ENCODE measurements around the gene PLPPR1.

The PLPPR1 gene

GRCh38 chr9:100992632-100993031 lies 35.9 kb upstream of the PLPPR1 start:
- Histone ChIP-seq H3K4me2 (ENCODE audit: low read depth, low read length, poor library complexity, severe bottlenecking) (no peak overlapping the region), H3K4me3 (ENCODE audit: insufficient read depth, low read length, poor library complexity, severe bottlenecking) (no peak overlapping the region), H3K27me3 (ENCODE audit: low read length) (no peaks in the 10 kb centered on the region), H3K9me3 (ENCODE audit: insufficient read depth, low read length) (no peaks in the 10 kb centered on the region), H3K79me2 (ENCODE audit: insufficient read depth, low read length) (no peaks in the 10 kb centered on the region), H3K9ac (ENCODE audit: low read length) (no peak overlapping the region), H2AFZ (ENCODE audit: low read depth, low read length, severe bottlenecking) (no peak overlapping the region), H4K20me1 (ENCODE audit: low read depth, low read length) (no peaks in the 10 kb centered on the region), H3K9me2 (replicated peaks; ENCODE audit: insufficient read depth, low read length) (no peaks in the 10 kb centered on the region), H3F3A (ENCODE audit: insufficient read depth) (no peaks in the 10 kb centered on the region), H3K27ac (ENCODE audit: low read depth, low read length) (no peak overlapping the region), H3K36me3 (ENCODE audit: low read length) (no peaks in the 10 kb centered on the region)
- TF ChIP-seq CTCF (IDR thresholded peaks at IDR 0.05; ENCODE audit: insufficient read depth, low read length, poor library complexity, severe bottlenecking), result no peak
- no peak for TF ChIP-seq EZH2phosphoT487 (conservative IDR thresholded peaks at IDR 0.05; ENCODE audit: low read length)

- Histone ChIP-seq H3K9me3 (ENCODE audit: insufficient read depth, low read length) (no peaks in the 10 kb centered on the region), H3K9me2 (replicated peaks; ENCODE audit: insufficient read depth, low read length) (no peaks in the 10 kb centered on the region), H3F3A (ENCODE audit: insufficient read depth) (no peaks in the 10 kb centered on the region), H3K36me3 (ENCODE audit: low read length) (no peaks in the 10 kb centered on the region), H3K79me2 (ENCODE audit: insufficient read depth, low read length) (no peaks in the 10 kb centered on the region), H3K4me2 (ENCODE audit: low read depth, low read length, poor library complexity, severe bottlenecking) (no peak overlapping the region), H4K20me1 (ENCODE audit: low read depth, low read length) (no peaks in the 10 kb centered on the region), H3K27ac (ENCODE audit: low read depth, low read length) (no peak overlapping the region), H3K9ac (ENCODE audit: low read length) (no peak overlapping the region), H2AFZ (ENCODE audit: low read depth, low read length, severe bottlenecking) (no peak overlapping the region), H3K4me3 (ENCODE audit: insufficient read depth, low read length, poor library complexity, severe bottlenecking) (no peak overlapping the region), H3K27me3 (ENCODE audit: low read length) (no peaks in the 10 kb centered on the region)
- TF ChIP-seq CTCF (IDR thresholded peaks at IDR 0.05; ENCODE audit: insufficient read depth, low read length, poor library complexity, severe bottlenecking) (no peak), EZH2phosphoT487 (conservative IDR thresholded peaks at IDR 0.05; ENCODE audit: low read length) (no peak)
Observed at GRCh38 chr9:100999906-101000544, 28.5 kb upstream of the PLPPR1 start.

GRCh38 chr9:101005246-101005645 lies 23.3 kb upstream of the PLPPR1 start:
- no peaks in the 10 kb centered on the region for H4K20me1 ChIP-seq (ENCODE audit: low read depth, low read length)
- no peaks in the 10 kb centered on the region for H3K36me3 ChIP-seq (ENCODE audit: low read length)
- H3K9me2 ChIP-seq (replicated peaks; ENCODE audit: insufficient read depth, low read length), result no peaks in the 10 kb centered on the region
- H3K4me3 ChIP-seq (ENCODE audit: insufficient read depth, low read length, poor library complexity, severe bottlenecking), result no peak overlapping the region
- no peaks in the 10 kb centered on the region for H3K79me2 ChIP-seq (ENCODE audit: insufficient read depth, low read length)
- TF ChIP-seq CTCF (IDR thresholded peaks at IDR 0.05; ENCODE audit: insufficient read depth, low read length, poor library complexity, severe bottlenecking) (no peak), EZH2phosphoT487 (conservative IDR thresholded peaks at IDR 0.05; ENCODE audit: low read length) (no peak)
- H3K4me2 ChIP-seq (ENCODE audit: low read depth, low read length, poor library complexity, severe bottlenecking), result no peak overlapping the region
- no peaks in the 10 kb centered on the region for H3F3A ChIP-seq (ENCODE audit: insufficient read depth)
- no peaks in the 10 kb centered on the region for H3K27me3 ChIP-seq (ENCODE audit: low read length)
- no peak overlapping the region for H2AFZ ChIP-seq (ENCODE audit: low read depth, low read length, severe bottlenecking)
- H3K9ac ChIP-seq (ENCODE audit: low read length), result no peak overlapping the region
- H3K9me3 ChIP-seq (ENCODE audit: insufficient read depth, low read length), result no peaks in the 10 kb centered on the region
- H3K27ac ChIP-seq (ENCODE audit: low read depth, low read length), result no peak overlapping the region

Measured in SU-DHL-6 (cell line).